ENCODE data around the gene ATP6V0B.

DNA sequence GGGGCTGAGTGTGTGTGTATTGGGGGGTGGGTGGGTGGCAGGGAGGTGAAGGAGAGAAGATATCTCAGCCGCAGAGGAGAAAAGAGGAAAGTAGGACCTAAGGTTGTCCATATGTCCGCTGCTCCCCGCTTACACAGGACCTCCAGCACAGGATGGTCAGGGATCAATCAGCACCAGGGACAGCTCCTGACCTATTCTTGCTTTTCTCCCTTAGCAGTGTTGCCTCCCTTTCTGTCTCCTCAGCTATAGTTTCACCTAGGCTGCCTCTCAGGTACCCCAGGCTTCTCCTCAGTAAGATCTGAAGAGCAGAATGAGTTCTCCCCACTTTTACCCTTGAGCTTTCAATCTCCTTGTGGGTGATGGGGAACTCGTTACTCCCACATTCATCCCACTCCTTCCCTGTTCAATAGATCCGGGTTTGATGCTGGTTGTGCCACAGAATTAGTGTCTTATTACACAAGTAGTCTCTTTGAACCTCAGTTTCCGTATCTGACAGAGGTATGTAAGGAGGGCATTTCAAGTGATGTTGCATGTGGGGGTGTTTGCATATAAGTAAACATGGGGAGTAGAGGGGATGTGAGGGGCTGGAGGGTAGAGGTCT lies 6.3 kb upstream of the ATP6V0B start:
- TF ChIP-seq, protein P1, sequence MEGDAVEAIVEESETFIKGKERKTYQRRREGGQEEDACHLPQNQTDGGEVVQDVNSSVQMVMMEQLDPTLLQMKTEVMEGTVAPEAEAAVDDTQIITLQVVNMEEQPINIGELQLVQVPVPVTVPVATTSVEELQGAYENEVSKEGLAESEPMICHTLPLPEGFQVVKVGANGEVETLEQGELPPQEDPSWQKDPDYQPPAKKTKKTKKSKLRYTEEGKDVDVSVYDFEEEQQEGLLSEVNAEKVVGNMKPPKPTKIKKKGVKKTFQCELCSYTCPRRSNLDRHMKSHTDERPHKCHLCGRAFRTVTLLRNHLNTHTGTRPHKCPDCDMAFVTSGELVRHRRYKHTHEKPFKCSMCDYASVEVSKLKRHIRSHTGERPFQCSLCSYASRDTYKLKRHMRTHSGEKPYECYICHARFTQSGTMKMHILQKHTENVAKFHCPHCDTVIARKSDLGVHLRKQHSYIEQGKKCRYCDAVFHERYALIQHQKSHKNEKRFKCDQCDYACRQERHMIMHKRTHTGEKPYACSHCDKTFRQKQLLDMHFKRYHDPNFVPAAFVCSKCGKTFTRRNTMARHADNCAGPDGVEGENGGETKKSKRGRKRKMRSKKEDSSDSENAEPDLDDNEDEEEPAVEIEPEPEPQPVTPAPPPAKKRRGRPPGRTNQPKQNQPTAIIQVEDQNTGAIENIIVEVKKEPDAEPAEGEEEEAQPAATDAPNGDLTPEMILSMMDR (IDR thresholded peaks at IDR 0.05): no peak
- TF ChIP-seq EP300 (IDR thresholded peaks at IDR 0.05; ENCODE audit: low read depth) (no peak), POLR2A (IDR thresholded peaks at IDR 0.05) (no peak)
